DMS153 treated with DMSO at 0.1 percent for 48 hours (cell line): ENCODE results near the gene DHRS7C.

Source experiments
- DNase-seq: peaks from one replicate; lab custom pipeline; 2025; ENCODE audit not compliant: unreplicated experiment; lab: John Stamatoyannopoulos, UW

The DHRS7C gene

DNA sequence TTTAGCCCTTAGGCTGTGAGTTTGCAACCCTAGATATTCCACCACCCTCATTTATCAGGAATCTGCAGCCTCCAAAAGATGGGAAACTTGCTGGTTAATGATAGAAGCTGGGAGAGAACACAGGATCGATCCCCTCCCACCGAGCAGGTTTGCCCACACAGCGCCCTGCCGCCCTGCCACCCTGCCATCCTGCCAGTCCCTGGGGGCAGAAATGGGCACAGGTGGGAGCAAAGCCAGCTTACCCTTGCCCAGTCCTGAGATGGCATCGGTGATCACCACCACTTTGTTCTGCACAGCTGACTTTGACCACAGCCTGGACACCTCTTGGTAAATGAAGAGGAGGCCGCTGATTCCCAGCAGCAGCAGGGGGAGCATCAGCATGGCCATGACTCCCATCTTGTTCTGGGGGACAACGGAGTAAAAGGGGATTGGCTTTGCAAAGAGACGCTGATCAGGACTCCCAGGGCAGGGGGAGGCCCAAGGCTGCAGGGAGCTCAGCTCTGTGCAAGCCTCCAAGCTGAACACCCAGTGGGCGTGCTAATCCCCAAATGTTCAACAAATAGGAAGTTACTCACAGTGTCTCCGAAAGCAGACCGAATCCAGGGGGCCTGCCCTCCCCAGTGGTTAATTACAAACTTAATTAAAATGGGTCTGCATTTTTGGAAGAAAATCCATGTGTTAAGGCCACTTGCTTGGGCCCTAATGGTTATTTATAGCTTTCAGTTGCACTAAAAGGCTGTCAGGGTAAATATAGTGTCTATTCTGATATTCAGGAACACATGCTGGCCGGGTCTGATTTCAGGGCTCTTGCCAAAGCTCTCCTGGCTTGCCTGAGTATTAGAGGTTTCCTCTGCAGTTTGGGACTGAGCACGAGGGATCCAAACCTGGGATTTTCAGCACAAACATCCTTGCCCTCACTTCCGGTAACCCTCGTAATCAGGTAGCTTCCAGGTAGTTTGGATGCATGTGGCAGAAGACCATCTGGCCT lies at the start of gene DHRS7C:
TSS of gene DHRS7C (minus strand) at position 704 of the 988 bp plus-strand sequence. CDS start at position 396, 308 bp downstream.
- no peak for DNase-seq

- DNase-seq: no peak
Observed at GRCh38 chr17:9839433-9839832, 48.0 kb upstream of the DHRS7C start.

GRCh38 chr17:9837551-9838471 lies 46.4 kb upstream of the DHRS7C start:
- DNase-seq: no peak

DNA sequence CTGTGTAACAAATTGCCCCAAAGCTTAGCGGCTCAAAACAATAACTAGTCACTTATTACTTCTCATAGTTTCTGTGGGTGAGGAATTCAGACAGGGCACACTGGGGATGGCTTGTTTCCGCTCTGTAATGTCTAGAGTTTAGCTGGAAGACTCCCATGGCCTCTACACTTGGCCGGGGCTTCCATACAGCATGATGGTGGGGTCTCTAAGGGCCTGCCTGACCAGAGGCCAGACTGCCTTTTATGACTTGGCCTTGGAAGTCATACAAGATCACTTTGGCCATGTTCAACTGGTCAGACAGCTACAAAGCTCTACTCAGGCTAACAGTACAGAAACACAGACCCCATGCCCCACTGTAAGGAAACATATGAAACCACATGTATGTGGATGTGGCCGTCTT lies 42.5 kb upstream of the DHRS7C start:
- DNase-seq: no peak

GRCh38 chr17:9830711-9831110 lies 39.3 kb upstream of the DHRS7C start:
- no peak for DNase-seq

DNA sequence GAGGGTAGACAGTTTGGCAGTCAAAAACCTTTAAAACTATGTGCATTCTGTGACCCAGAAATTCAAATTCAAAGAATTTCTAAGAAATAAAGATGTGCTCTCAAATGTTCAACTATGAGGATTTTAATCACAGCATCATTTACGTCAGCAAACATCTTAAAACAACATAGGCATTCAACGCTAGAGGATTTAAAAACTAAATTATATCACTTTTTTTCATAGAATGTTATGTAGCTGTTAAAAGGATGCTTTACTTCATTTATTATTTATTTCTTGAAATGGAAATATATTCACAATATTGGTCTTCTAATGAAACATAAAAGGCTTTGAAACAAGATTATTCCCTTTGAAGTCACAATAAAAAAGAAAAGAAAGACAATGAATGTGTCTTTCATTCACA lies 38.0 kb upstream of the DHRS7C start:
- no peak for DNase-seq

GRCh38 chr17:9828296-9829295 lies 37.2 kb upstream of the DHRS7C start:
- no peak for DNase-seq

- no peak for DNase-seq
Observed at GRCh38 chr17:9825641-9826150, 34.3 kb upstream of the DHRS7C start, which contains the start of gene GLP2R. Gene GLP2R (plus strand): TSS chr17:9825924. CDS start chr17:9826064, 140 bp downstream.

DNA sequence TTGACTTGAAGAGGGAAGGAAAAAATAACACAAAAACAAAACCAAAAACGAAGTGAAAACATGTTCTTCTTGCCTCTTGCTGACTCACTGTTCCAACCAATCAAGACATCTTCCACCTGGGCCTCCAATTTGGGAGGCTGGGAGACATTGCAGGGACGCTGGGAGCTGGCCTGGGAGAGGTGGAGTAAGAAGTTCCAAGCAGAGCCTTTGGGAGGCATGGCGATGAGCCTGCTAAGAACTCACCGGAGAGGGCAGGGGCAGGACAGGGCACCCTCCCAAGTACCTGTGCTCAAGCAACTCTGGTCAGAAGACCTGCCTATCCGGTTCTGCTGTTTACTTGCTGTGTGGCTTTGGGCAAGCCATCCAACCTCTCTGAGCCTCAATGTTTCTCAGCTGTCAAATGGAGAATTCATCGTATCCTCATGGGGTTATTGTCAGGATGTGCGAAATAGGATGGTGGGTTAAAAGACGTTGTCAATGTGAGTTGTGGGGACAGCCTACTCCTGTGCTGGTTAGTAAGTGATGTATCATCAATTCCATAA lies 33.5 kb upstream of the DHRS7C start:
- no peak for DNase-seq

DNA sequence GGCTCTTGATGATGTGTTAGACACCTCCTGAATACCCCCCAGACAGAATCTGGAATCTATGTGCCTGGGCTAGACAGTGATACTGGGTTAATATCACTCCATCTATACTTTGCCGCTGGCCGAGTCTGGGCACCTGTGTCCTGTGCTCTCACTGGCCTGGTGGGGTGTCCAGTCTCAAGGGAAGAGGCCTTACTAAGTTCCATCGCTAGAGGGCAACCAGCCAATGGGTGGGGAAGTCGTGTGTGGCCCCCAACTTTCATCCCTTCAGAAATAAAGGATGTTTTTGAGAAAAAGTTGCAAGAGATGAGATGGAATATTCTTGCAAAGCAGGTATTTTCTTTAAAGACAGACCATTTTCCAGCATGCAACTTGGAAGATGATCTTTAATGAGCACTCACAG lies 32.7 kb upstream of the DHRS7C start:
- DNase-seq: no peak

DNA sequence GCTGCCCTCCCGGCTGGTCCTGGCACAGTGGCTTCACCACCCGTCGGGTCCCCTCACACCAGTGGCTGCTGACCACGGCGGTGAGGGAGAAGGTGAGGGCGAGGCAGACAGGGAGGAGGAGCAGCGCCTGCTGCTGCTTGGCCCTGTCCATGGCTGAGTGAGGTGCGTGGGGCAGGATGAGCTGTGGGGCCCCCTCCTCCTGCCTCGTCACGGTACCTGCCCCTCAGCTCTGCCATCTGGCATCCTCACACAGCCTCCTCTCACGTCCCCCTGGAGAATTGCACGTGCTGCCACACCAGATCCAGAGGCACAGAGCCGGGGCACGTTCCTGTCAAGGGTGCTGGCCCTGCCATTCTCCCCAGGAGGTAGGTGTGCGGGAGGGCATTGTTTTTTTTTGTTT lies 30.5 kb upstream of the DHRS7C start, which contains the start of gene GSG1L2:
TSS of gene GSG1L2 (minus strand) at position 159 of the 400 bp plus-strand sequence. CDS start at position 151, 8 bp downstream.
- no peak for DNase-seq

- no peak for DNase-seq
Observed at GRCh38 chr17:9820448-9820847, 29.1 kb upstream of the DHRS7C start.

DNA sequence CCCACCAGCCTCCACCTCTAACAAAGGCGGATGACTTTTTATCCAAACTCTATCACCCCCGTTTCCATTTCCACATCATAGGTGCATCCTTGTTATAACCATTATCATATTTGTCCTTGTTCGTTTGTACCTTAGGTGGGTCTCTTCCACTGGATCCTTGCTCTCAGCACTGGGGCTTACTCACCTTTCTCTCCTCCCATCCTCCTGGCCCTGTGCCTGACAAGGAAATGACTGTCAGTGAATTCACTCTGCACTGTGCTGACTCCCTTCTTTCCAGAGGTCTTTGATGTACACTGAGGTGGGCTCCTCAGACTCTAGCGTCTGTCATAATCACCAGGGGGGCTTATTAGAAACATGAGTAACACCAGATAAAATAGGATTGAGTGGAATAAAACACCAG lies 27.4 kb upstream of the DHRS7C start:
- DNase-seq: no peak

DNA sequence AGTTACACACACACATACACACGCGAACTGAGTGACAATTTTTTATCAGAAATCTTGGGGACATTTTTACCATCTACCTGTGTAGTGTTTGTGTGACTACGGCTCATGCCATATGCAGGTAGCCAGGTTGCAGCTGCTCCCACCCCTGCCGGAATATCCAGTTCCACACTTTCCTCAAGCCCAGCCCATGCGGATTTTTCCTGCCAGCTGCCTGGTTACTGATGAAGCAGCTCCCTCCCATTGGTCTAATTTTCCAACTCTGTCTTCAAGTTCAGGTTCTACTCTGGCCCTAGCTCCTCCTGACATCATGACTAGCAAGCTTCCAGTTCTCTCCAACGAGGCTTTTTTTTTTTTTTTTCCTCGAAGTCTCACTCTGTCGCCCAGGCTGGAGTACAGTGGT lies 25.7 kb upstream of the DHRS7C start:
- DNase-seq: no peak

GRCh38 chr17:9816472-9816871 lies 25.1 kb upstream of the DHRS7C start:
- no peak for DNase-seq

DNA sequence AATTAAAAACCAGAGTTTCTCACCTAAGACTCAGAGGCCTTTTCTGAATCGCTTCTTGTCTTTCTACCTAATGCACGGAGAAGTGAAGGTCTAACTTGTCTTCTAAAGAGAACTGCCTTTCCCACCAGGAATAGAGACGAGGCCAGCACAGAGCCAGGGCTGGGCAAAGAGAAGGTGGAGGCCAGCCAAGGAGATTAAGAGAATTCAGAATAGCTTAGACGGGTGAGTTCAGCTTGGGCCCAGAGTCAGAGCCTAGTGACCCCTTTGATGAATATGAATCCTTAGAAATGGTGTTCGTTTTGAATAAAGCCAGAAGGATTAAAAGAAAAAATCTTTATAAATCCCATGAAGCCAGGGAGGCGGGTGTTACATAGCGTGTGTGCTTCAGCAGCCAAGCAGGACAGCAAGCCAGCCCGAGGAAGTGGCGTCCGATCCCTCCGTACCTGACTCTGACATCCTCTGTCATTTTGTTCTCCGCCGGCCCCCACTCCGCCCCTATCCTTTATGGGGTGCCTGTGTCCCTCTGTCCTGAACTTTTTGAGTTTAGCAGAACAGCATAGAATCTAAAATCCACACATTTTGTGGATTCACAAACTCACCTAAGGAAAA lies 23.0 kb upstream of the DHRS7C start:
- DNase-seq: no peak

GRCh38 chr17:9813166-9813565 lies 21.8 kb upstream of the DHRS7C start:
- DNase-seq: no peak

DNA sequence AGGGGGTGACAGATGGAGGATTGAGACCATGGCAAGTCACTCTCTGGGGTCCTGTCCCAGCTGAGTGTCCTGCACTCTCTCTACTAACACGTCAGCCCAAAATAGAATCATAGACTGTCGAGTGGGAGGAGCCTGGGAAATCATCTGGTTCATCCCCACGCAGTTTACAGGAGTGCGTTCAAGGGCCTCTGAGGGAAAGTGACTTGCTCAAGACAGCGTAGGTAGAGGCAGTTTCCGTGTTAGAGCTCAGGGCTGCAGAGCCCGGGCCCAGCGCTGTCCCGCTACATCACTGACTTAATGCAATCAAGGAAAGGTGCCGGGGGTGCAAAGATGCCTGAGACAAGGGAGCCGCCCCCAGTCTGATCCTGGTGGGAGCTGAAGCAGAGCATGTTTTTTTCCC lies 20.1 kb upstream of the DHRS7C start:
- no peak for DNase-seq

- no peak for DNase-seq
Observed at GRCh38 chr17:9811086-9811485, 19.7 kb upstream of the DHRS7C start.
